Gastrocnemius medialis (tissue), 4 donors: ENCODE results near the gene GEN1.

Experiments
- CTCF ChIP-seq, 5 experiments: fragments of 450-650 bp in 3 of 5; fragments of 200-600 bp in 2 of 5; sonication (generic) in 2 of 5; IDR thresholded peaks in 4 of 5; conservative IDR thresholded peaks in 1 of 5; 1 replicate in 4 of 5; 2 replicates in 1 of 5; pipeline ENCODE4 v1.5.1; 2016 to 2019; ENCODE audit warnings: antibody characterized with exemption in 5 of 5, mild to moderate bottlenecking in 3 of 5, moderate library complexity in 3 of 5
- POLR2A ChIP-seq, 2 donors: fragments of 450-650 bp; IDR thresholded peaks; one replicate each; pipeline ENCODE4 v1.6.1; 2017; ENCODE audit warnings: antibody characterized with exemption in 2 of 2, mild to moderate bottlenecking in 2 of 2, moderate library complexity in 2 of 2

- TF ChIP-seq CTCF (IDR thresholded peaks at IDR 0.05 in 4 of 5, conservative IDR thresholded peaks at IDR 0.05 in 1 of 5) (no peak), POLR2A (IDR thresholded peaks at IDR 0.05) (no peak)
These were observed 5.2 kb upstream of the GEN1 start for GRCh38 chr2:17748745-17749144.
